ENCODE measurements around the gene PYCARD.
"Not testable (repeated sequence)": the region's sequence is repeated elsewhere in the genome, so short reads cannot be mapped to it uniquely, and the experiment has no call there.

The PYCARD gene

GRCh38 chr16:31202414-31203375, at the start of gene PYCARD:
TSS of gene PYCARD (minus strand) at chr16:31202760. CDS start at chr16:31202690, 70 bp downstream.
- DNase-seq: no peak

- DNase-seq: no peak
Measured at GRCh38 chr16:31251435-31251834, 48.9 kb upstream of the PYCARD start.

- no peak for DNase-seq
Measured at GRCh38 chr16:31250782-31251384, 48.3 kb upstream of the PYCARD start.

- no peak for DNase-seq
Measured at GRCh38 chr16:31248344-31248743, 45.8 kb upstream of the PYCARD start.

- no peak for DNase-seq
Measured at GRCh38 chr16:31246296-31246695, 43.7 kb upstream of the PYCARD start.

GRCh38 chr16:31245598-31245997, 43.0 kb upstream of the PYCARD start:
- not testable (repeated sequence) for DNase-seq

GRCh38 chr16:31243734-31244670, 41.4 kb upstream of the PYCARD start:
- DNase-seq: no peak

- no peak for DNase-seq
Measured at GRCh38 chr16:31242206-31242605, 39.6 kb upstream of the PYCARD start.

- DNase-seq: no peak
Measured at GRCh38 chr16:31238041-31238440, 35.5 kb upstream of the PYCARD start.

GRCh38 chr16:31229501-31229900, 26.9 kb upstream of the PYCARD start:
- DNase-seq: no peak

- DNase-seq: no peak
Measured at GRCh38 chr16:31228206-31228605, 25.6 kb upstream of the PYCARD start.

- no peak for DNase-seq
Measured at GRCh38 chr16:31225193-31225592, 22.6 kb upstream of the PYCARD start.

GRCh38 chr16:31224092-31224955, 21.8 kb upstream of the PYCARD start:
- DNase-seq: no peak

GRCh38 chr16:31223044-31223443, 20.5 kb upstream of the PYCARD start:
- no peak for DNase-seq

- no peak for DNase-seq
Measured at GRCh38 chr16:31221357-31222160, 19.0 kb upstream of the PYCARD start.

GRCh38 chr16:31219154-31219741, 16.7 kb upstream of the PYCARD start:
- DNase-seq: no peak

GRCh38 chr16:31217136-31217530, 14.6 kb upstream of the PYCARD start:
- no peak for DNase-seq

- no peak for DNase-seq
Measured at GRCh38 chr16:31216422-31217135, 14.0 kb upstream of the PYCARD start, which contains the start of gene PYDC1. TSS of gene PYDC1 (minus strand) at chr16:31217135. CDS start at chr16:31217028, 107 bp downstream.

GRCh38 chr16:31215287-31216162, 13.0 kb upstream of the PYCARD start:
- no peak for DNase-seq
